Panc1 (cell line): ENCODE results near the gene STIP1. TPM values are rescaled to one million over a fixed set of nuclear protein-coding genes. Genes with fewer than 3 reads are reported as not detected.

Experiments used
- ATAC-seq: fragments of 200-7000 bp; cut with Tn5 transposase; 2 replicates; pipeline ENCODE4 v1.9.1; 2020; ENCODE audit warnings: mild to moderate bottlenecking, moderate library complexity
- BruUV-seq: library from RNA; stranded (reverse); fragments of 400-500 nt; replicated peaks from 2 replicates; lab custom pipeline; 2021; lab: Mats Ljungman, UMichigan
- CTCF ChIA-PET: fragments of 300-600 bp; sonication (Branson Sonifier 250); formaldehyde crosslinking; loops from one replicate; lab custom pipeline; 2022; ENCODE audit warnings: antibody characterized with exemption; lab: Charles Lee
- POLR2A ChIA-PET: fragments of 300-600 bp; sonication (Branson Sonifier 250); formaldehyde crosslinking; loops from one replicate; lab custom pipeline; 2022; ENCODE audit warnings: antibody characterized with exemption; lab: Charles Lee
- DNase-seq: peaks from one replicate; pipeline ENCODE4 v3.0.0-alpha.2; 2010; ENCODE audit warnings: low read depth, low spot score
- H3K27ac ChIP-seq: 2 replicates; pipeline ENCODE4 v1.5.1; 2011; ENCODE audit warnings: mild to moderate bottlenecking, low read length, inconsistent platforms
- H3K27me3 ChIP-seq: fragments of 200-500 bp; sonication (Bioruptor generic); 2 replicates; pipeline ENCODE4 v1.6.0; 2014; ENCODE audit warnings: low read length, inconsistent platforms; ENCODE audit not compliant: control insufficient read depth, insufficient read depth
- H3K36me3 ChIP-seq: fragments of 200-500 bp; sonication (Bioruptor generic); 2 replicates; pipeline ENCODE4 v1.5.1; 2014; ENCODE audit warnings: inconsistent platforms, mild to moderate bottlenecking, low read length, moderate library complexity; ENCODE audit not compliant: control insufficient read depth, insufficient read depth
- H3K4me1 ChIP-seq: 2 replicates; pipeline ENCODE4 v1.5.1; 2011; ENCODE audit warnings: inconsistent platforms, mild to moderate bottlenecking, low read length, moderate library complexity; ENCODE audit not compliant: control insufficient read depth, insufficient read depth
- H3K4me3 ChIP-seq, 2 experiments: 2 replicates each; pipeline ENCODE4 v1.5.1; 2011 to 2012; ENCODE audit warnings: low read depth in 2 of 2, low read length in 2 of 2, mild to moderate bottlenecking in 2 of 2, inconsistent platforms in 1 of 2, moderate library complexity in 1 of 2
- H3K9me3 ChIP-seq: fragments of 200-500 bp; sonication (Bioruptor generic); 2 replicates; pipeline ENCODE4 v1.5.1; 2014; ENCODE audit warnings: low read depth, mild to moderate bottlenecking, inconsistent platforms, low read length, moderate library complexity; ENCODE audit not compliant: control insufficient read depth, insufficient read depth
- CTCF ChIP-seq: fragments of 450-650 bp; IDR thresholded peaks from 2 replicates; pipeline ENCODE4 v1.5.1; 2017; ENCODE audit warnings: mild to moderate bottlenecking
- POLR2AphosphoS5 ChIP-seq: IDR thresholded peaks from 2 replicates; pipeline ENCODE4 v1.6.1; 2012; ENCODE audit warnings: mild to moderate bottlenecking, low read depth, low read length, moderate library complexity
- REST ChIP-seq, 2 experiments: IDR thresholded peaks; 2 replicates each; pipeline ENCODE4 v1.6.1; 2011 to 2012; ENCODE audit warnings: low read depth in 2 of 2, control low read depth in 1 of 2, low read length in 1 of 2, mild to moderate bottlenecking in 1 of 2, moderate library complexity in 1 of 2; ENCODE audit not compliant: insufficient read depth in 1 of 2
- SIN3A ChIP-seq: IDR thresholded peaks from 2 replicates; pipeline ENCODE4 v1.6.1; 2012; ENCODE audit warnings: low read depth, mild to moderate bottlenecking, low read length, moderate library complexity, borderline replicate concordance; ENCODE audit not compliant: insufficient read depth
- TCF7L2 ChIP-seq: IDR thresholded peaks from 2 replicates; pipeline ENCODE4 v1.6.1; 2011; ENCODE audit warnings: mild to moderate bottlenecking, low read depth, low read length, inconsistent platforms
- in situ Hi-C: cut with HindIII; loops from 2 replicates; pipeline ENCODE4 v1.10.0; 2016; ENCODE audit warnings: low sequenced_read_pairs, low pct_unique_long_range_greater_than_20kb
- intact Hi-C: fragments of 100-400 bp; cut with micrococcal nuclease; formaldehyde crosslinking; loops from one replicate; pipeline ENCODE4 v1.10.0; 2022; ENCODE audit not compliant: unreplicated experiment
- total RNA-seq: library from RNA; stranded (reverse); gene quantifications from one replicate; pipeline ENCODE4 v1.2.1, GENCODE V29; 2021; ENCODE audit not compliant: unreplicated experiment

STIP1 gene
- total RNA-seq, 1 experiment from 2014 or later, result 344 TPM

DNA sequence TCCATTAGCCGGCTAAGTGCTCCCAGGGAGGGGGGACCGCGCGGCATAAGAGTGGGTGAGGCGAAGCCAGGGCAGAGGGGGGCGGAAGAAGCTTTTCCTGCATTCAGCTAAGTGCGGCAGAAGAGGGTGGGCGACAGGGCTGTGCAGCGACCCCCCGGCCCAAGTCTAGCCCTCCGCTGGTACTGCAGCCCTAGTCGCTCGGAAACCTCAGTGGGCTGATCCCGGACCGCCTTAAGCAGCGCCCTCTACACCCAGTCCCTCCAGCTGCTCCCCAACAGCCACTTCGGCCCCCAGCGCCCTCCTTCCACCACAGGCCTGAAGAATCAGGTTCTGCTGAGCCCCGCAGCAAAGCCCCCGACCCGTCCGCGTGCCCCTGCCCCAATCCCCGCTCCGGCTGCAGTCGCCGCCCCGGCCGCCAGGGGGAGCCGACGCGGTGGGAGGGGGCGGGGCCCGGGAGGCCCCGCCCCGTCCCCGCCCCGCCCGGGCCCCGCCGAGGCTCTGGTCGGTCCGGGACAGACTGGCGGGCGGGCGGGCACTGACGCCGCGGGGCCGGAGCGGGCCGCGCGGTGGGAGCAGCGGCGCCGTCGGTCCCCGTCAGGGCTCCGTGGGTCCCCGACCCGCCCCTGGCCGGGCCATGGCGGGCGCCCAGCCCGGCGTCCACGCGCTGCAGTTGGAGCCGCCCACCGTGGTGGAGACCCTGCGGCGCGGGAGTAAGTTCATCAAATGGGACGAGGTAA lies 65.2 kb downstream of the STIP1 start, which contains the start of gene PLCB3:
Gene PLCB3 (plus strand): TSS at position 515 of the 737 bp plus-strand sequence. CDS start 120 bp downstream, at position 635.
- POLR2A ChIA-PET, result no interaction called here
- peak within 1 kb of the TSS; percentile 89 for H3K27ac ChIP-seq
- ATAC-seq, result peak; percentile 67

DNA sequence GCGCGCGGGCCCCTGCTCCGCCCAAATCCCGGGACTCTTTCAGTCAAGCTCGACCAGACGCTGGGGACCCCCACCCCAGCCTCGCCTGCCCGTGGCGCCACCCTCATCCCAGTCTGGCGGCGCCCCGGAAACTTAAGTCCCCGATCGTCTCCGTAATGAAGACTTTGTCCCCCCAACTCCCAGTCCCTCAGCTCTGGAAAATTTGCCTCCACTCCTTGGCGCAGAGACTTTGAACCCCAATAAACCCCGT lies 65.7 kb downstream of the STIP1 start:
- H3K4me3 ChIP-seq, result peak overlapping the region; percentile 84 to 90
- intact Hi-C loops, result no loop called here
- no peak for TF ChIP-seq POLR2AphosphoS5
- no peak for TF ChIP-seq REST (IDR thresholded peaks at IDR 0.05; ENCODE audit: insufficient read depth in 1 of 2, low read depth in 2 of 2, low read length in 1 of 2)
- TF ChIP-seq TCF7L2, result no peak
- TF ChIP-seq CTCF, result no peak
- no peak for TF ChIP-seq SIN3A
- DNase-seq (no peak), ATAC-seq (no peak)
- CTCF ChIA-PET, result interaction anchor here (0.5 to 1.8 kb wide), 6 partner anchors 8 to 69 kb away, joined by 3 to 12 read pairs (median 4); no protein-coding TSS in a partner anchor
- H3K27me3 ChIP-seq, result no peaks in the 10 kb centered on the region
- in situ Hi-C loops, result no loop called here
- peaks cover 3% of the 10 kb centered on the region; the same call in 1 of the 2 replicates for H3K36me3 ChIP-seq
- H3K27ac ChIP-seq, result peak overlapping the region; percentile 89
- POLR2A ChIA-PET, result no interaction called here
- H3K4me1 ChIP-seq, result peaks cover 41% of the 10 kb centered on the region
- H3K9me3 ChIP-seq, result no peaks in the 10 kb centered on the region
- BruUV-seq, result no TSS peak

More for the DNA sequence above, 65.2 kb downstream of the STIP1 start, which contains the start of gene PLCB3:
- in situ Hi-C loops (no loop called here), intact Hi-C loops (no loop called here)
- H3K4me3 ChIP-seq, result peak within 1 kb of the TSS; percentile 84 to 90
- CTCF ChIA-PET, result interaction anchor here (0.8 to 1.8 kb wide), 3 partner anchors 13 to 54 kb away, joined by 3 to 4 read pairs (median 4); no protein-coding TSS in a partner anchor
- BruUV-seq, result no TSS peak
- DNase-seq, result no peak
- peaks cover 41% of the 10 kb centered on the region for H3K4me1 ChIP-seq
- TF ChIP-seq REST (IDR thresholded peaks at IDR 0.05; ENCODE audit: insufficient read depth in 1 of 2, low read depth in 2 of 2, low read length in 1 of 2) (no peak), SIN3A (peak; percentile 44; the same call in 1 of the 2 replicates), POLR2AphosphoS5 (no peak), TCF7L2 (no peak), CTCF (peak; percentile 97)
- no peaks in the 10 kb centered on the region for H3K9me3 ChIP-seq
- H3K36me3 ChIP-seq, result 0 out of 2 replicates have a peak, but pooled peaks cover 3% of the 10 kb centered on the region
- no peaks in the 10 kb centered on the region for H3K27me3 ChIP-seq
